Hair follicle dermal papilla cell (primary cell): Measurements from ENCODE around the gene RNU1-3. TPM values are rescaled to one million over a fixed set of nuclear protein-coding genes. Genes with fewer than 3 reads are reported as not detected.

ENCODE experiments used
- small RNA-seq: library from RNA; depleted of rRNA; stranded (forward); fragments of <200 nt; gene quantifications from one replicate; pipeline ENCODE3, GENCODE V24; 2012
- total RNA-seq: library from RNA; depleted of rRNA; stranded (reverse); fragments of >200 nt; gene quantifications from 2 replicates; pipeline ENCODE4 v1.2.3, GENCODE V29; 2012

The RNU1-3 gene
- total RNA-seq, result under 0.01 TPM in 2 replicates

DNA sequence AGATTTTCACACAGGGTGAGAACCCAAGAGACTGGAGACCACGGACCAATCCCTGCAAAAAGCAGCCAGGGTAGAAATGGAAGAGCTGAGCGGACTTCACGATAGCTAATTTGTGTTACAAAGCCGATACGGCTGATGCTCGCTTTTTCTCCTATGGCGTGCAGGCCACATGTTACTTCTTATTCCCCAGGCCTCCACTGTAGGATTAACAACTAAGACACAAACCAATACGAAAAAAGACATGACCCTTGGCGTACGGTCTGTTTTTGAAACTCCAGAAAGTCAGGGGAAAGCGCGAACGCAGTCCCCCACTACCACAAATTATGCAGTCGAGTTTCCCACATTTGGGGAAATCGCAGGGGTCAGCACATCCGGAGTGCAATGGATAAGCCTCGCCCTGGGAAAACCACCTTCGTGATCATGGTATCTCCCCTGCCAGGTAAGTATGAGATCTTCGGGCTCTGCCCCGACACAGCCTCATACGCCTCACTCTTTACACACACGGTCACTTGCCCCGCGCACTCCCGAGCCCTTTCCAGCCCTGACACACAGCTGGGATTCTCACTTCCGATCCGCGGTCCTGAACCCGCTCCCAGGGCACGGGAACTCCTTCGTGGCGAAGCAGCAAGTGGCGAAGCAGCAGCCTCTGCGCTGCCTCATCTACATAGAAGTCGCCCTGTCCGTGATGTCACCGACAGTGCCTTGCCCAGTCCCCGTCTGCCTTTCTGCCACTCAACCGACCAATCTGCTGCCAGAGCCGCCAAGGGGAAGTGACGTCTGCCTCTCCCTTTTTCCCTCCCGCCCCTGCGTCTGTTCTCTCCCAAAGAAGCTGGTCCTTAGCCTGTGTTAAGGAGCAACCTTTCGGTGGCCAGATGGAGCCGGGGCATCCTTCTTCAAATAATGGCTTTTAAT, at the start of gene RNU1-3:
RNU1-3 (minus strand) TSS at position 447 of the 912 bp plus-strand sequence.

Small RNA genes within 50 kb of the gene (small RNA-seq; reads per million reads assigned to genes)
- gene RNU1-3, result not detected

Other genes starting within 250 kb of the RNU1-3 start
- gene SPATA21, start 229.5 kb downstream of the RNU1-3 start, total RNA-seq, result not detected in 2 replicates
- gene NECAP2, start 226.2 kb downstream of the RNU1-3 start, total RNA-seq, result 89.7 and 93.3 TPM in 2 replicates
- gene RNU1-1, start 152.7 kb downstream of the RNU1-3 start, total RNA-seq, result under 0.01 TPM in 2 replicates
- gene NBPF1, start 53.4 kb downstream of the RNU1-3 start, total RNA-seq, result 62.9 and 88.4 TPM in 2 replicates
- gene RNU1-4, start 73.6 kb upstream of the RNU1-3 start, total RNA-seq, result under 0.01 TPM in 2 replicates
- gene RNU1-2, start 229.0 kb upstream of the RNU1-3 start, total RNA-seq, result under 0.01 TPM in 2 replicates